Measurements from ENCODE around the gene GREM2. TPM values are rescaled to one million over a fixed set of nuclear protein-coding genes. Genes with fewer than 3 reads are reported as not detected.

GREM2 gene
- total and polyA plus RNA-seq, 2 donors (not counting 1 experiment from before 2014, with no cell fraction given) = not detected

DNA sequence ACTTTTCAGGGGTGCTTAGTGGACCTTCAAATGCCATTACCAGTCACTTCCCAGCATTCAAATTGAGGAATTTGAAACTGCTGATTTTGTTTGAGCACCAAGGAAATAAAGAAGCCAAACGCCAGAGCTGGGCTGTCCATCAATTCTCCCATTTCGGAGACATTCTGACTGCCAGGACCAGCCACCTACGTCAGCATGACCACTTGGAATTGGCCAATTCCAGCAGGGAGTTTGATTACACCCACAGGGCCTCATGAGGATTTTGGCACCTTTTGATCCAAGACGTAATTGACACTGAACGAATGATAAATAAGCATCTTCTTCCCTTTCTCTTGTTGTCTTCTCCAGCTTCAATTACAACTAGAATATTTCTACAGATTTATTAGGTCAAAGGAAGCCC is 40.2 kb downstream of the GREM2 start:
- ChIA-PET CTCF (no interaction called here), POLR2A (no interaction called here)
- H3K4me1 ChIP-seq (ENCODE audit: control insufficient read depth in 2 of 2, insufficient read depth in 2 of 2, low read length in 2 of 2) = no peaks in the 10 kb centered on the region
- no peaks in the 10 kb centered on the region for H3K27me3 Mint-ChIP-seq
- H4K20me1 ChIP-seq (ENCODE audit: control insufficient read depth, insufficient read depth, low read length, poor library complexity, severe bottlenecking) = no peaks in the 10 kb centered on the region
- no peak overlapping the region for H3K4me3 ChIP-seq (ENCODE audit: control extremely low read depth in 1 of 5, extremely low read depth in 1 of 5, insufficient read depth in 1 of 5, low read depth in 2 of 5, low read length in 4 of 5)
- H3K27ac Mint-ChIP-seq = no peak overlapping the region
- H3K27ac ChIP-seq (ENCODE audit: low read length in 2 of 2) = no peak overlapping the region
- peaks cover 2% of the 10 kb centered on the region for H3K4me1 Mint-ChIP-seq
- peaks cover 0 to 18% (median 0%) of the 10 kb centered on the region in 3 donors for H3K9me3 ChIP-seq (ENCODE audit: control extremely low read depth in 1 of 3, control insufficient read depth in 2 of 3, insufficient read depth in 1 of 3, low read length in 2 of 3)
- no peaks in the 10 kb centered on the region for H3K27me3 ChIP-seq (replicated peaks in 1 of 4; ENCODE audit: control extremely low read depth in 1 of 4, control insufficient read depth in 3 of 4, insufficient read depth in 4 of 4, low read length in 3 of 4)
- DNase-seq = no peak
- no peaks in the 10 kb centered on the region for H3K79me2 ChIP-seq (ENCODE audit: control insufficient read depth, insufficient read depth, low read length)
- 72% methylated on average over 3 of the region's 5 CpGs for WGBS (ENCODE audit: insufficient coverage)
- H3K4me3 Mint-ChIP-seq = no peak overlapping the region
- H2AFZ ChIP-seq (ENCODE audit: insufficient read depth, low read depth, low read length, poor library complexity, severe bottlenecking) = no peak overlapping the region
- TF ChIP-seq CTCF (IDR thresholded peaks at IDR 0.05) (no peak), EZH2 (IDR thresholded peaks at IDR 0.05; ENCODE audit: borderline replicate concordance, insufficient read depth, low read depth, low read length, poor library complexity, severe bottlenecking) (no peak)
- no peak for ATAC-seq (ENCODE audit: low read depth)
- no peak overlapping the region for H3K4me2 ChIP-seq (replicated peaks; ENCODE audit: low read depth, low read length, poor library complexity, severe bottlenecking)
- intact Hi-C loops (cut with micrococcal nuclease) = no loop called here
- H3K9me3 Mint-ChIP-seq (ENCODE audit: insufficient read depth) = no peaks in the 10 kb centered on the region
- no peak overlapping the region for H3K9ac ChIP-seq (ENCODE audit: low read length)
- no peaks in the 10 kb centered on the region for H3K36me3 ChIP-seq (replicated peaks in 1 of 2; ENCODE audit: control extremely low read depth in 1 of 2, control insufficient read depth in 1 of 2, extremely low read depth in 1 of 2, insufficient read depth in 2 of 2, low read length in 1 of 2)

GRCh38 chr1:240567066-240567465 is 44.9 kb downstream of the GREM2 start:
- Mint-ChIP-seq H3K9me3 (ENCODE audit: insufficient read depth) (no peaks in the 10 kb centered on the region), H3K27ac (no peak overlapping the region), H3K4me3 (no peak overlapping the region), H3K4me1 (no peaks in the 10 kb centered on the region), H3K27me3 (no peaks in the 10 kb centered on the region)
- no peaks in the 10 kb centered on the region for H3K27me3 ChIP-seq (replicated peaks in 1 of 4; ENCODE audit: control extremely low read depth in 1 of 4, control insufficient read depth in 3 of 4, insufficient read depth in 4 of 4, low read length in 3 of 4)
- H3K4me2 ChIP-seq (replicated peaks; ENCODE audit: low read depth, low read length, poor library complexity, severe bottlenecking) = no peak overlapping the region
- H2AFZ ChIP-seq (ENCODE audit: insufficient read depth, low read depth, low read length, poor library complexity, severe bottlenecking) = no peak overlapping the region
- H3K27ac ChIP-seq (ENCODE audit: low read length in 2 of 2) = no peak overlapping the region
- no peaks in the 10 kb centered on the region for H4K20me1 ChIP-seq (ENCODE audit: control insufficient read depth, insufficient read depth, low read length, poor library complexity, severe bottlenecking)
- H3K9ac ChIP-seq (ENCODE audit: low read length) = no peak overlapping the region
- POLR2A ChIA-PET = no interaction called here
- no peaks in the 10 kb centered on the region for H3K4me1 ChIP-seq (ENCODE audit: control insufficient read depth in 2 of 2, insufficient read depth in 2 of 2, low read length in 2 of 2)
- ATAC-seq (ENCODE audit: low read depth) = no peak
- DNase-seq = no peak
- TF ChIP-seq EZH2 (IDR thresholded peaks at IDR 0.05; ENCODE audit: borderline replicate concordance, insufficient read depth, low read depth, low read length, poor library complexity, severe bottlenecking) = no peak
- TF ChIP-seq CTCF (IDR thresholded peaks at IDR 0.05) = no peak
- intact Hi-C loops (cut with micrococcal nuclease) = no loop called here
- H3K9me3 ChIP-seq (ENCODE audit: control extremely low read depth in 1 of 3, control insufficient read depth in 2 of 3, insufficient read depth in 1 of 3, low read length in 2 of 3) = no peaks in the 10 kb centered on the region
- no peak overlapping the region for H3K4me3 ChIP-seq (ENCODE audit: control extremely low read depth in 1 of 5, extremely low read depth in 1 of 5, insufficient read depth in 1 of 5, low read depth in 2 of 5, low read length in 4 of 5)
- no peaks in the 10 kb centered on the region for H3K36me3 ChIP-seq (replicated peaks in 1 of 2; ENCODE audit: control extremely low read depth in 1 of 2, control insufficient read depth in 1 of 2, extremely low read depth in 1 of 2, insufficient read depth in 2 of 2, low read length in 1 of 2)
- no CpG with 5 or more reads among the region's 2 CpGs for WGBS (ENCODE audit: insufficient coverage)
- no peaks in the 10 kb centered on the region for H3K79me2 ChIP-seq (ENCODE audit: control insufficient read depth, insufficient read depth, low read length)
- CTCF ChIA-PET = no interaction called here
